Esophagus muscularis mucosa (tissue), 4 donors: ENCODE data around the gene NOL3. TPM values are rescaled to one million over a fixed set of nuclear protein-coding genes. Genes with fewer than 3 reads are reported as not detected.
"Not testable (repeated sequence)": the region's sequence is repeated elsewhere in the genome, so short reads cannot be mapped to it uniquely, and the experiment has no call there.

Source experiments
- DNase-seq: peaks from one replicate; pipeline ENCODE4 v3.0.0-alpha.2; 2017; ENCODE audit errors: extremely low spot score
- H3K27ac ChIP-seq, 4 donors: fragments of 200-600 bp; sonication (generic); replicated peaks in 1 of 4; 1 replicate in 3 of 4; 2 replicates in 1 of 4; pipeline ENCODE4 v1.5.1; 2016 to 2019; ENCODE audit warnings: mild to moderate bottlenecking in 1 of 4
- H3K27me3 ChIP-seq, 4 donors: fragments of 200-600 bp; sonication (generic); one replicate each; pipeline versions ENCODE4 v1.5.1 to v1.6.0; 2016 to 2019
- H3K36me3 ChIP-seq, 4 donors: fragments of 200-600 bp; sonication (generic); one replicate each; pipeline ENCODE4 v1.5.1; 2016 to 2019
- H3K4me1 ChIP-seq, 4 donors: fragments of 200-600 bp; sonication (generic); one replicate each; pipeline ENCODE4 v1.5.1; 2016 to 2019
- H3K4me3 ChIP-seq, 4 donors: fragments of 200-600 bp; sonication (generic); 1 replicate in 2 of 4; 2 replicates in 2 of 4; pipeline ENCODE4 v1.5.1; 2016 to 2019; ENCODE audit warnings: mild to moderate bottlenecking in 4 of 4, moderate library complexity in 1 of 4
- H3K9me3 ChIP-seq, 4 donors: fragments of 200-600 bp; sonication (generic); 1 replicate in 3 of 4; 2 replicates in 1 of 4; pipeline ENCODE4 v1.5.1; 2016 to 2019
- CTCF ChIP-seq, 3 experiments: fragments of 200-600 bp in 2 of 3; fragments of 450-650 bp in 1 of 3; sonication (generic) in 2 of 3; IDR thresholded peaks; one replicate each; pipeline ENCODE4 v1.5.1; 2017 to 2019; ENCODE audit warnings: antibody characterized with exemption in 3 of 3, mild to moderate bottlenecking in 2 of 3, moderate library complexity in 1 of 3
- EP300 ChIP-seq: sonication (generic); formaldehyde crosslinking; IDR thresholded peaks from one replicate; pipeline ENCODE4 v1.6.1; 2017; ENCODE audit warnings: antibody characterized with exemption
- POLR2A ChIP-seq: fragments of 450-650 bp; IDR thresholded peaks from one replicate; pipeline ENCODE4 v1.6.1; 2017; ENCODE audit warnings: antibody characterized with exemption, moderate library complexity, mild to moderate bottlenecking, low read depth
- POLR2AphosphoS5 ChIP-seq, 2 donors: sonication (generic); formaldehyde crosslinking; IDR thresholded peaks; one replicate each; pipeline ENCODE4 v1.6.1; 2017; ENCODE audit warnings: antibody characterized with exemption in 2 of 2
- WGBS: methylation state at CpG from one replicate; pipeline ENCODE4 v1.1.5; 2018; 5-methylcytosine and 5-hydroxymethylcytosine counted together
- intact Hi-C: fragments of 100-400 bp; cut with DNase I; formaldehyde crosslinking; loops from one replicate; pipeline ENCODE4 v1.15.1; 2023
- total RNA-seq, 4 donors: library from RNA; depleted of rRNA; stranded (reverse); fragments of >200 nt; gene quantifications; one replicate each; pipeline versions ENCODE4 v1.1.0 to v1.2.1, GENCODE V29; 2016

Gene NOL3
- total RNA-seq: 10 to 100 TPM; 40.6 to 58.2 (median 45.4) TPM

GRCh38 chr16:67170168-67170948 lies at the start of gene NOL3:
Gene NOL3 (plus strand): TSS chr16:67170538.
- peaks cover 0 to 8% (median 0%) of the 10 kb centered on the region in 4 donors for H3K27me3 ChIP-seq
- intact Hi-C loops: no loop called here
- H3K27ac ChIP-seq: peak within 1 kb of the TSS; percentile 89 to 97 (median 95)
- peak within 1 kb of the TSS; percentile 58 to 64 (median 60) for H3K4me3 ChIP-seq
- peak; percentile 43 to 80 for TF ChIP-seq POLR2AphosphoS5 (IDR thresholded peaks at IDR 0.05)
- no peak for TF ChIP-seq EP300
- TF ChIP-seq CTCF (IDR thresholded peaks at IDR 0.05): no peak
- peak; percentile 30 for TF ChIP-seq POLR2A
- H3K4me1 ChIP-seq: peaks cover 53 to 100% (median 89%) of the 10 kb centered on the region in 4 donors
- peak; percentile 97 for DNase-seq
- H3K36me3 ChIP-seq: peaks cover 0 to 16% (median 9%) of the 10 kb centered on the region in 4 donors
- H3K9me3 ChIP-seq: no peaks in the 10 kb centered on the region
- 2% methylated on average over 19 of the region's 50 CpGs for WGBS

- 89% methylated on average over 5 of the region's 5 CpGs for WGBS
- H3K27me3 ChIP-seq: not testable (repeated sequence)
- H3K36me3 ChIP-seq: peaks cover 24 to 81% (median 49%) of the 10 kb centered on the region in 4 donors
These were observed 47.5 kb upstream of the NOL3 start for GRCh38 chr16:67122799-67123198.

GRCh38 chr16:67128417-67128816 lies 41.9 kb upstream of the NOL3 start:
- H3K4me3 ChIP-seq: no peak overlapping the region
- no peaks in the 10 kb centered on the region for H3K27me3 ChIP-seq
- no peak overlapping the region for H3K27ac ChIP-seq
- intact Hi-C loops: no loop called here
- TF ChIP-seq POLR2AphosphoS5 (IDR thresholded peaks at IDR 0.05) (no peak), EP300 (no peak), CTCF (IDR thresholded peaks at IDR 0.05) (no peak)
- H3K9me3 ChIP-seq: no peaks in the 10 kb centered on the region
- peaks cover 25 to 98% (median 50%) of the 10 kb centered on the region in 4 donors for H3K36me3 ChIP-seq
- DNase-seq: no peak
- no peaks in the 10 kb centered on the region for H3K4me1 ChIP-seq

More at GRCh38 chr16:67122799-67123198, 47.5 kb upstream of the NOL3 start:
- DNase-seq, H3K4me3 ChIP-seq, H3K4me1 ChIP-seq, intact Hi-C loops, H3K9me3 ChIP-seq, H3K27ac ChIP-seq: not testable (repeated sequence)

- WGBS: 87% methylated on average over 3 of the region's 3 CpGs
- intact Hi-C loops: no loop called here
- TF ChIP-seq POLR2A: no peak
- no peak for TF ChIP-seq EP300
- no peak for TF ChIP-seq CTCF (IDR thresholded peaks at IDR 0.05)
- TF ChIP-seq POLR2AphosphoS5 (IDR thresholded peaks at IDR 0.05): no peak
- Histone ChIP-seq H3K9me3 (no peaks in the 10 kb centered on the region), H3K27ac (no peak overlapping the region), H3K36me3 (peaks cover 30 to 98% (median 53%) of the 10 kb centered on the region in 4 donors), H3K4me3 (no peak overlapping the region), H3K27me3 (no peaks in the 10 kb centered on the region), H3K4me1 (no peaks in the 10 kb centered on the region)
- no peak for DNase-seq
These were observed 41.5 kb upstream of the NOL3 start for GRCh38 chr16:67128887-67129286.

GRCh38 chr16:67129422-67129821 lies 40.9 kb upstream of the NOL3 start:
- H3K27ac ChIP-seq: no peak overlapping the region
- H3K27me3 ChIP-seq: no peaks in the 10 kb centered on the region
- no peak overlapping the region for H3K4me3 ChIP-seq
- H3K4me1 ChIP-seq: no peaks in the 10 kb centered on the region
- DNase-seq: no peak
- peaks cover 35 to 98% (median 58%) of the 10 kb centered on the region in 4 donors for H3K36me3 ChIP-seq
- 100% methylated on average over 3 of the region's 3 CpGs for WGBS
- intact Hi-C loops: no loop called here
- TF ChIP-seq CTCF (IDR thresholded peaks at IDR 0.05) (no peak), POLR2A (no peak), EP300 (no peak), POLR2AphosphoS5 (IDR thresholded peaks at IDR 0.05) (no peak)
- H3K9me3 ChIP-seq: no peaks in the 10 kb centered on the region
